Measurements from ENCODE around the gene PMFBP1.

DNA sequence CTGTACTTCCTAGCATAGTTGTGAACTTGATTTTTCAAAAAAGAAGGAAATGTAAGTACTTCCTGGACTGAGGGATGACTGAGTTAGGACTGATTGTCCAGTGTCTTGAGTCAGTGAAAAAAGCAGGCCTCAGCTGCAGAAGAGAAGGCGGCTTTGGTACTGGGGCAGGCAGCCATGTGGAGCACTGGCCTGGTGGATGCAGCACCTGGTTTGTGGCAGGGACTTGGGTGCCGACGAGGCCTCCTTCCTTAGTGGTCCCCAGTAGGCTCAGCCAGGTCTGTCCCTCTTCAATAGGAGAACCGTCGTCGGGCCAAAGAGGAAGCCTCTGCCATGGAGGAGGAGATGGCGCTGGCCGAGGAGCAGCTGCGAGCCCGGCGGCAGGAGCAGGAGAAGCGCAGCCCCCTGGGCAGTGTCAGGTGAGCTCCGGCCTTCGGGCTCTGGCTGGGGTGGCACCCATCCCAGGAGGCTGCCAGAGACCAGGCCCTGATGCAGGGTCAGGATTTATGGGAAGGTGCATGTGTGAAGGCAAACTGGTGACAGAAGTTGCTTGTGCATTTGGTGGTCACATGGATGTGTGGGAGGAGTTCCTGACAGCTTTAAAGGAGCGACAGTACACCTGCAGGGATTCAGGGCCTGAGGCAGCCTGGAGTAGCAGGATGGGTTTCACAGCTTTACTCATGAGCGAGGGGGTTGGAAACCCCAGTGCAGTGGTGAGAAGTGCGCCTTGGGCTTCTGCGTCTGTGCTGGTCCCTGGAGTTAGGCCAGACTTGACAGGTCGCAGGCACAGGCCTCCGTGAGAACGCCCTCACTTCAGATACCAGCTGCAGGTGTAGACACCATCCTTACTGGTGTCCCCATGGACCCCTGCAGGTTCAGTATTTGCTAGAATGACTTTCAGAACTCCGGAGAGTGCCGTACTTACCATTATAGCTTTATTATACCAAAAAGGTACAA lies 61.0 kb downstream of the PMFBP1 start:
- TF ChIP-seq, protein P1, sequence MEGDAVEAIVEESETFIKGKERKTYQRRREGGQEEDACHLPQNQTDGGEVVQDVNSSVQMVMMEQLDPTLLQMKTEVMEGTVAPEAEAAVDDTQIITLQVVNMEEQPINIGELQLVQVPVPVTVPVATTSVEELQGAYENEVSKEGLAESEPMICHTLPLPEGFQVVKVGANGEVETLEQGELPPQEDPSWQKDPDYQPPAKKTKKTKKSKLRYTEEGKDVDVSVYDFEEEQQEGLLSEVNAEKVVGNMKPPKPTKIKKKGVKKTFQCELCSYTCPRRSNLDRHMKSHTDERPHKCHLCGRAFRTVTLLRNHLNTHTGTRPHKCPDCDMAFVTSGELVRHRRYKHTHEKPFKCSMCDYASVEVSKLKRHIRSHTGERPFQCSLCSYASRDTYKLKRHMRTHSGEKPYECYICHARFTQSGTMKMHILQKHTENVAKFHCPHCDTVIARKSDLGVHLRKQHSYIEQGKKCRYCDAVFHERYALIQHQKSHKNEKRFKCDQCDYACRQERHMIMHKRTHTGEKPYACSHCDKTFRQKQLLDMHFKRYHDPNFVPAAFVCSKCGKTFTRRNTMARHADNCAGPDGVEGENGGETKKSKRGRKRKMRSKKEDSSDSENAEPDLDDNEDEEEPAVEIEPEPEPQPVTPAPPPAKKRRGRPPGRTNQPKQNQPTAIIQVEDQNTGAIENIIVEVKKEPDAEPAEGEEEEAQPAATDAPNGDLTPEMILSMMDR (conservative IDR thresholded peaks at IDR 0.05; ENCODE audit: low read depth, low read length), result no peak
- TF ChIP-seq POLR2A (IDR thresholded peaks at IDR 0.05; ENCODE audit: low read depth, low read length), result no peak
- TF ChIP-seq RCOR1 (IDR thresholded peaks at IDR 0.05; ENCODE audit: insufficient replicate concordance, low read length), result no peak
- no peak for TF ChIP-seq FOS (IDR thresholded peaks at IDR 0.05; ENCODE audit: low read depth, low read length)
- no peak for TF ChIP-seq SMC3 (IDR thresholded peaks at IDR 0.05; ENCODE audit: low read depth, low read length)
- no peak for TF ChIP-seq MAZ (IDR thresholded peaks at IDR 0.05; ENCODE audit: borderline replicate concordance, low read depth, low read length)

All from IMR-90 (cell line).